Mammary epithelial cell (primary cell): Measurements from ENCODE around the gene CCL23.

Experiments
- EZH2 ChIP-seq: IDR thresholded peaks from 2 replicates; pipeline ENCODE4 v1.6.1; 2012; ENCODE audit warnings: low read length, inconsistent platforms, borderline replicate concordance
- TF ChIP-seq, protein P1 (sequence below), 2 donors: IDR thresholded peaks in 1 of 2; conservative IDR thresholded peaks in 1 of 2; 2 replicates each; pipeline ENCODE4 v1.5.1; 2011 to 2012; ENCODE audit warnings: inconsistent platforms in 2 of 2, low read length in 2 of 2, mild to moderate bottlenecking in 2 of 2, control low read depth in 1 of 2, low read depth in 1 of 2; ENCODE audit not compliant: insufficient read depth in 1 of 2; ENCODE audit errors: extremely low read depth in 1 of 2

DNA sequence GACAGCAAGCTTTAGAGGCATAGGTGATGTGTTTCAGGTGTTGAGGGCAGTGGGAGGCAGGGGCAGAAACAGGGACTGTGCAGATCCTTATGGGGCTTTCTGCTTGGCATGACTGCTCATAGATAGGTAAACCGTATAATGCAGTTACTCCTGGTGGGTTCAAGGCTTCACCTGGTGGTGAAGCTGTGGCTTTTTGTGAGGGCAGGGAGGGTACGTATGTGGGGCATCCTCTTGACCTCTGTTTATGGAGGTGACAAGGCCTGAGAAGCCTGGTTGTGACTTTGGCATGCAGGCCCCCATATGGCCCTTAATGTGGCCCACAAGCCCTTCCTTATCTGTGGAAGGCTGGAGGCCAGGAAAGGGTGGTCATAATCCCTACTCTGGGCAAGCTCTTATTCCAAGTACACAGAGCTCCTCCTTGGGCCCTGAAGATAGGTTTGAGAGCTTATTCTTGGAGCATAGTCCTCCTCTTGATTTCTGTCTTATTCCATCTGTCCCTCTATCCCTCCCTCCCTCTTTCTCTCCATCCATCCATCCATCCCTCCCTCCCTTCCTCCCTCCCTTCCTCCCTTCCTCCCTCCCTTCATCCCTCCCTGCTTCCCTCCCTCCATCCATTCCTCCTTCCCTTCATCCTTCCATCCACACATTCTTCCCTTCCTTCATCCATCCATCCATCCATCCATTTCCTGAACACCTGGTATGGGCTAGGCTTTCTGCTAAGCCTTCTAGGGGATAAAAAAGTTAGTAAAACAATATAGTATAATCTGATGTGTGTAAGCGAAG, 35.2 kb downstream of the CCL23 start:
- TF ChIP-seq, protein P1, sequence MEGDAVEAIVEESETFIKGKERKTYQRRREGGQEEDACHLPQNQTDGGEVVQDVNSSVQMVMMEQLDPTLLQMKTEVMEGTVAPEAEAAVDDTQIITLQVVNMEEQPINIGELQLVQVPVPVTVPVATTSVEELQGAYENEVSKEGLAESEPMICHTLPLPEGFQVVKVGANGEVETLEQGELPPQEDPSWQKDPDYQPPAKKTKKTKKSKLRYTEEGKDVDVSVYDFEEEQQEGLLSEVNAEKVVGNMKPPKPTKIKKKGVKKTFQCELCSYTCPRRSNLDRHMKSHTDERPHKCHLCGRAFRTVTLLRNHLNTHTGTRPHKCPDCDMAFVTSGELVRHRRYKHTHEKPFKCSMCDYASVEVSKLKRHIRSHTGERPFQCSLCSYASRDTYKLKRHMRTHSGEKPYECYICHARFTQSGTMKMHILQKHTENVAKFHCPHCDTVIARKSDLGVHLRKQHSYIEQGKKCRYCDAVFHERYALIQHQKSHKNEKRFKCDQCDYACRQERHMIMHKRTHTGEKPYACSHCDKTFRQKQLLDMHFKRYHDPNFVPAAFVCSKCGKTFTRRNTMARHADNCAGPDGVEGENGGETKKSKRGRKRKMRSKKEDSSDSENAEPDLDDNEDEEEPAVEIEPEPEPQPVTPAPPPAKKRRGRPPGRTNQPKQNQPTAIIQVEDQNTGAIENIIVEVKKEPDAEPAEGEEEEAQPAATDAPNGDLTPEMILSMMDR (conservative IDR thresholded peaks at IDR 0.05 in 1 of 2, IDR thresholded peaks at IDR 0.05 in 1 of 2; ENCODE audit: extremely low read depth in 1 of 2, insufficient read depth in 1 of 2, low read depth in 1 of 2, low read length in 2 of 2), result no peak
- TF ChIP-seq EZH2, result no peak
